HG02610 (cell line): ENCODE measurements around the gene HMGCS2.

ENCODE experiments used
- ATAC-seq: cut with Tn5 transposase; IDR thresholded peaks from one replicate; pipeline ENCODE4 v1.9.1; 2021; ENCODE audit warnings: mild to moderate bottlenecking, moderate library complexity; ENCODE audit not compliant: unreplicated experiment

The HMGCS2 gene

GRCh38 chr1:119762953-119763352 lies 5.8 kb downstream of the HMGCS2 start:
- ATAC-seq, result no peak

- ATAC-seq, result no peak
These were observed 6.3 kb downstream of the HMGCS2 start for GRCh38 chr1:119762409-119762808.

- ATAC-seq, result no peak
These were observed 10.1 kb downstream of the HMGCS2 start for GRCh38 chr1:119758584-119758983.

- no peak for ATAC-seq
These were observed 16.1 kb downstream of the HMGCS2 start for GRCh38 chr1:119752592-119752991.

GRCh38 chr1:119748040-119748439 lies 20.7 kb downstream of the HMGCS2 start:
- ATAC-seq, result no peak

- ATAC-seq, result no peak
These were observed 21.3 kb downstream of the HMGCS2 start for GRCh38 chr1:119747451-119747850.

- no peak for ATAC-seq
These were observed 23.7 kb downstream of the HMGCS2 start for GRCh38 chr1:119745034-119745433.

GRCh38 chr1:119744598-119744942 lies 24.1 kb downstream of the HMGCS2 start:
- ATAC-seq, result no peak

GRCh38 chr1:119743776-119744597 lies 24.7 kb downstream of the HMGCS2 start:
- no peak for ATAC-seq

GRCh38 chr1:119743308-119743707 lies 25.4 kb downstream of the HMGCS2 start:
- ATAC-seq, result no peak

- ATAC-seq, result no peak
These were observed 26.0 kb downstream of the HMGCS2 start for GRCh38 chr1:119742677-119743076.

GRCh38 chr1:119742202-119742601 lies 26.5 kb downstream of the HMGCS2 start:
- no peak for ATAC-seq

GRCh38 chr1:119740896-119741780 lies 27.6 kb downstream of the HMGCS2 start:
- no peak for ATAC-seq

GRCh38 chr1:119740261-119740660 lies 28.4 kb downstream of the HMGCS2 start:
- ATAC-seq, result no peak

- no peak for ATAC-seq
These were observed 29.6 kb downstream of the HMGCS2 start for GRCh38 chr1:119739150-119739549.

GRCh38 chr1:119738100-119738720 lies 30.5 kb downstream of the HMGCS2 start:
- no peak for ATAC-seq

GRCh38 chr1:119737040-119737682 lies 31.5 kb downstream of the HMGCS2 start:
- no peak for ATAC-seq

GRCh38 chr1:119736649-119737039 lies 32.1 kb downstream of the HMGCS2 start:
- no peak for ATAC-seq

- ATAC-seq, result no peak
These were observed 33.5 kb downstream of the HMGCS2 start for GRCh38 chr1:119735217-119735616.

- ATAC-seq, result no peak
These were observed 35.0 kb downstream of the HMGCS2 start for GRCh38 chr1:119733754-119734153.
